ENCODE measurements around the gene PLEKHM2.

PLEKHM2 gene

GRCh38 chr1:15726508-15726907, 42.4 kb downstream of the PLEKHM2 start:
- no peak for DNase-seq (ENCODE audit: low read depth in 2 of 2)

GRCh38 chr1:15727021-15727420, 42.9 kb downstream of the PLEKHM2 start:
- no peak for DNase-seq (ENCODE audit: low read depth in 2 of 2)

GRCh38 chr1:15727424-15727823, 43.3 kb downstream of the PLEKHM2 start:
- no peak for DNase-seq (ENCODE audit: low read depth in 2 of 2)

- DNase-seq (ENCODE audit: low read depth in 2 of 2), result no peak
Measured at GRCh38 chr1:15727866-15728534, 43.9 kb downstream of the PLEKHM2 start.

- no peak for DNase-seq (ENCODE audit: low read depth in 2 of 2)
Measured at GRCh38 chr1:15728937-15729657, 45.0 kb downstream of the PLEKHM2 start.

- no peak for DNase-seq (ENCODE audit: low read depth in 2 of 2)
Measured at GRCh38 chr1:15730423-15730822, 46.3 kb downstream of the PLEKHM2 start.

- no peak for DNase-seq (ENCODE audit: low read depth in 2 of 2)
Measured at GRCh38 chr1:15730936-15731335, 46.8 kb downstream of the PLEKHM2 start.

- DNase-seq (ENCODE audit: low read depth in 2 of 2), result no peak
Measured at GRCh38 chr1:15731735-15732685, 47.9 kb downstream of the PLEKHM2 start.

- DNase-seq (ENCODE audit: low read depth in 2 of 2), result no peak
Measured at GRCh38 chr1:15732686-15733081, 48.6 kb downstream of the PLEKHM2 start.

GRCh38 chr1:15733218-15733725, 49.2 kb downstream of the PLEKHM2 start:
- DNase-seq (ENCODE audit: low read depth in 2 of 2), result no peak

- DNase-seq (ENCODE audit: low read depth in 2 of 2), result no peak
Measured at GRCh38 chr1:15733726-15734226, 49.7 kb downstream of the PLEKHM2 start.

GRCh38 chr1:15734296-15734695, 50.2 kb downstream of the PLEKHM2 start:
- no peak for DNase-seq (ENCODE audit: low read depth in 2 of 2)

GRCh38 chr1:15734901-15735300, 50.8 kb downstream of the PLEKHM2 start:
- DNase-seq (ENCODE audit: low read depth in 2 of 2), result no peak

- DNase-seq (ENCODE audit: low read depth in 2 of 2), result no peak
Measured at GRCh38 chr1:15735304-15736037, 51.4 kb downstream of the PLEKHM2 start.

GRCh38 chr1:15736038-15736891, 52.1 kb downstream of the PLEKHM2 start, which contains the start of gene SLC25A34:
TSS of gene SLC25A34 (plus strand) at chr1:15736258. CDS start at chr1:15736486, 228 bp downstream.
- DNase-seq (ENCODE audit: low read depth in 2 of 2), result no peak

- no peak for DNase-seq (ENCODE audit: low read depth in 2 of 2)
Measured at GRCh38 chr1:15736892-15737261, 52.8 kb downstream of the PLEKHM2 start.

- DNase-seq (ENCODE audit: low read depth in 2 of 2), result no peak
Measured at GRCh38 chr1:15737324-15738319, 53.5 kb downstream of the PLEKHM2 start.

GRCh38 chr1:15738416-15739113, 54.4 kb downstream of the PLEKHM2 start:
- DNase-seq (ENCODE audit: low read depth in 2 of 2), result no peak

Data from activated CD8-positive, alpha-beta memory T cell treated with anti-CD3 and anti-CD28 coated beads for 4 hours (primary cell).